ENCODE results near the gene ITGB3BP. TPM values are rescaled to one million over a fixed set of nuclear protein-coding genes. Genes with fewer than 3 reads are reported as not detected.

Gene ITGB3BP
- total and polyA plus RNA-seq, 2 of the 13 experiments (the other 11 are each of a cell fraction or from before 2014, with no cell fraction given) = 19.0 to 46.5 TPM

DNA sequence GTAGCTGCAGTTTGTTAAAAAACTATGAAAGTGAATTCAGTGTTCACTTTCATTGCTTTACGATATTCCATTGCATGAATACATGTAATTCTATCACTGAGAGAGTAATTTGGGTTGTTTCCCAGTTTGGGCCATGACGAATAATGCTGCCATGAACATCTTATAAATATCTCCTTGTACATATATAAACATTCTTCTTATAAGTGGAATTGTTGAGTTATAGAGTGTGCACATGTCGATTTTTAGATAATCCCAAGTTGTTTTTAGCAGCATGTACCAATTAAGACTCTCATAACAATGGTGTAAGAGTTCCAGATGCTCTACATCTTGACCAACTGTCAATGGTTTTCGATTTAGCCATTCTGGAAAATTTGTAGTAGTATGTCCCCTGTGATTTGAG lies 114.7 kb downstream of the ITGB3BP start:
- no peak overlapping the region for H2AFZ ChIP-seq (ENCODE audit: low read length)
- no peak overlapping the region for H3K4me3 ChIP-seq (replicated peaks in 1 of 3; ENCODE audit: insufficient read depth in 1 of 3, low read depth in 2 of 3, low read length in 3 of 3)
- H3K27ac ChIP-seq (ENCODE audit: extremely low read length, insufficient read depth, low read length) = no peak overlapping the region
- DNase-seq (ENCODE audit: low spot score) (no peak), ATAC-seq (no peak), FAIRE-seq (no peak)
- in situ Hi-C loops (cut with HindIII; ENCODE audit: extremely low pct_ligation_motif_present, low pct_unique_long_range_greater_than_20kb) = no loop called here
- H3K79me2 ChIP-seq (ENCODE audit: insufficient read depth, low read length) = no peaks in the 10 kb centered on the region
- no peaks in the 10 kb centered on the region for H3K4me1 ChIP-seq (ENCODE audit: insufficient read depth, low read length)
- H4K20me1 ChIP-seq (ENCODE audit: insufficient read depth, low read length) = no peaks in the 10 kb centered on the region
- CTCF ChIA-PET (ENCODE audit: low intra/inter-chr PET ratio, low total read pairs) = no interaction called here
- H3K9ac ChIP-seq (ENCODE audit: insufficient read depth, low read depth, low read length) = no peak overlapping the region
- POLR2A ChIA-PET = no interaction called here
- H3K4me2 ChIP-seq (ENCODE audit: low read depth, low read length) = no peak overlapping the region
- intact Hi-C loops (cut with micrococcal nuclease; ENCODE audit: unreplicated experiment) = no loop called here
- H3K36me3 ChIP-seq (replicated peaks in 1 of 2; ENCODE audit: control insufficient read depth in 1 of 2, insufficient read depth in 2 of 2, low read length in 2 of 2) = peaks cover 0 to 3% of the 10 kb centered on the region in 2 experiments; a peak in 2 of 5 replicates
- no peak for TF ChIP-seq ZZZ3 (CRISPR knock-in tag; IDR thresholded peaks at IDR 0.05; ENCODE audit: borderline replicate concordance)
- no peak for TF ChIP-seq SRF (IDR thresholded peaks at IDR 0.05; ENCODE audit: low read depth, low read length)
- TF ChIP-seq ZFP36 (IDR thresholded peaks at IDR 0.05; ENCODE audit: borderline replicate concordance, low read depth, low read length, partially characterized antibody) = no peak
- H3K9me3 ChIP-seq (ENCODE audit: low read length) = no peaks in the 10 kb centered on the region
- H3K27me3 ChIP-seq (ENCODE audit: control insufficient read depth in 1 of 2, insufficient read depth in 2 of 2, low read length in 2 of 2) = no peaks in the 10 kb centered on the region
- no TSS peak for BruUV-seq (replicated peaks)
- WGBS (ENCODE audit: low lambda C conversion rate) = 77% methylated on average over 4 of the region's 4 CpGs

DNA sequence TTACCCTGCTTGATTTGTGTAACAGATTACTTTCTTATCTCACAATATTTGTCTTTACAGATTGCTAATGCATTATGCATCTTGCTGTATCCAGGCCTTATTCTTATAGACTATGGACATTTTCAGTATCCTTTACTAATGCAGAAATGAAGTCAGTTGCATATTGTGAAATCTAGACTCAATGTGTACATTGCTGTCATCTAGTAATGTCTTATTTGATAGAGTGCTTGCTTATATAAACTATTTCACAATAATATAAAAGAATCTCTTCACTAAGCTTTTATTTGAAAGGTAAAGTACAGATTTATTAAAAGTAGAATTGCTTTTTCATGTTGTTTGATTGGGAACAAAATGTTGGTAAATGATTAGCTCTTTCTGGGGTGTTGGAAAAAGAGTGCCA lies 116.0 kb downstream of the ITGB3BP start:
- BruUV-seq (replicated peaks) = no TSS peak
- Histone ChIP-seq H3K4me1 (ENCODE audit: insufficient read depth, low read length) (no peaks in the 10 kb centered on the region), H3K4me3 (replicated peaks in 1 of 3; ENCODE audit: insufficient read depth in 1 of 3, low read depth in 2 of 3, low read length in 3 of 3) (no peak overlapping the region), H3K9ac (ENCODE audit: insufficient read depth, low read depth, low read length) (no peak overlapping the region), H2AFZ (ENCODE audit: low read length) (no peak overlapping the region), H3K27me3 (ENCODE audit: control insufficient read depth in 1 of 2, insufficient read depth in 2 of 2, low read length in 2 of 2) (no peaks in the 10 kb centered on the region), H3K36me3 (replicated peaks in 1 of 2; ENCODE audit: control insufficient read depth in 1 of 2, insufficient read depth in 2 of 2, low read length in 2 of 2) (peaks cover 0 to 1% of the 10 kb centered on the region in 2 experiments; a peak in 2 of 5 replicates), H4K20me1 (ENCODE audit: insufficient read depth, low read length) (no peaks in the 10 kb centered on the region), H3K9me3 (ENCODE audit: low read length) (no peaks in the 10 kb centered on the region), H3K79me2 (ENCODE audit: insufficient read depth, low read length) (no peaks in the 10 kb centered on the region), H3K4me2 (ENCODE audit: low read depth, low read length) (no peak overlapping the region), H3K27ac (ENCODE audit: extremely low read length, insufficient read depth, low read length) (no peak overlapping the region)
- no peak for TF ChIP-seq ZNF780A (CRISPR knock-in tag; IDR thresholded peaks at IDR 0.05)
- peak; percentile 54; the same call in 1 of the 2 replicates for TF ChIP-seq CEBPB (IDR thresholded peaks at IDR 0.05; ENCODE audit: borderline replicate concordance, low read depth, low read length)
- intact Hi-C loops (cut with micrococcal nuclease; ENCODE audit: unreplicated experiment) = no loop called here
- CTCF ChIA-PET (ENCODE audit: low intra/inter-chr PET ratio, low total read pairs) = no interaction called here
- ATAC-seq (no peak), FAIRE-seq (no peak), DNase-seq (ENCODE audit: low spot score) (no peak)
- POLR2A ChIA-PET = no interaction called here
- in situ Hi-C loops (cut with HindIII; ENCODE audit: extremely low pct_ligation_motif_present, low pct_unique_long_range_greater_than_20kb) = no loop called here
